HCT116 (cell line): Measurements from ENCODE around the gene TENM3. TPM values are rescaled to one million over a fixed set of nuclear protein-coding genes. Genes with fewer than 3 reads are reported as not detected.

Source experiments
- ATAC-seq: fragments of 200-7000 bp; cut with Tn5 transposase; 2 replicates; pipeline ENCODE4 v1.9.1; 2020; ENCODE audit warnings: mild to moderate bottlenecking, moderate library complexity
- BruUV-seq: library from RNA; stranded (reverse); fragments of 400-500 nt; replicated peaks from 2 replicates; lab custom pipeline; 2021; lab: Mats Ljungman, UMichigan
- CTCF ChIA-PET: fragments of 300-600 bp; sonication (Branson Sonifier 250); formaldehyde crosslinking; loops from one replicate; lab custom pipeline; 2021; ENCODE audit warnings: antibody characterized with exemption; lab: Charles Lee
- POLR2A ChIA-PET: fragments of 300-600, 350-600 bp; sonication (Branson Sonifier 250); formaldehyde crosslinking; loops from one replicate; lab custom pipeline; 2021; ENCODE audit warnings: antibody characterized with exemption; lab: Charles Lee
- RAD21 ChIA-PET, 2 experiments: fragments of 300-600 bp; sonication (Branson Sonifier 250); formaldehyde crosslinking; loops; one replicate each; lab custom pipeline; 2023; ENCODE audit warnings: low total read pairs in 2 of 2; ENCODE audit not compliant: uncharacterized antibody in 2 of 2, unreplicated experiment in 2 of 2, low non-redundant PET in 1 of 2; lab: Charles Lee
- DNase-seq: peaks from one replicate; pipeline ENCODE4 v3.0.0-alpha.2; 2010; ENCODE audit warnings: low read depth, low spot score
- H2AFZ ChIP-seq: fragments of 200-600 bp; shearing (Covaris generic), sonication (generic); 2 replicates; pipeline ENCODE4 v1.6.1; 2017; ENCODE audit warnings: low read depth, mixed run types, mixed read lengths, antibody characterized with exemption, low read length; ENCODE audit not compliant: poor library complexity, severe bottlenecking
- H3K27ac ChIP-seq: 2 replicates; pipeline ENCODE4 v1.5.1; 2012; ENCODE audit warnings: low read depth, low read length
- H3K27me3 ChIP-seq: fragments of 200-600 bp; sonication (generic); 2 replicates; pipeline ENCODE4 v1.6.1; 2016; ENCODE audit warnings: mixed run types, low read length, mixed read lengths; ENCODE audit not compliant: insufficient read depth
- H3K36me3 ChIP-seq, 2 experiments: fragments of 200-500 bp in 1 of 2; fragments of 200-600 bp in 1 of 2; sonication (Bioruptor generic) in 1 of 2; sonication (generic) in 1 of 2; 2 replicates each; pipeline versions ENCODE4 v1.5.1 to v1.6.1; 2014 to 2016; ENCODE audit warnings: low read length in 2 of 2, inconsistent platforms in 1 of 2, mixed read lengths in 1 of 2, mixed run types in 1 of 2; ENCODE audit not compliant: insufficient read depth in 2 of 2, control insufficient read depth in 1 of 2
- H3K4me1 ChIP-seq, 2 experiments: fragments of 200-600 bp in 1 of 2; sonication (generic) in 1 of 2; 2 replicates each; pipeline versions ENCODE4 v1.5.1 to v1.6.1; 2012 to 2017; ENCODE audit warnings: low read length in 2 of 2, inconsistent platforms in 1 of 2, mild to moderate bottlenecking in 1 of 2, mixed read lengths in 1 of 2, mixed run types in 1 of 2, moderate library complexity in 1 of 2; ENCODE audit not compliant: insufficient read depth in 2 of 2, control insufficient read depth in 1 of 2
- H3K4me2 ChIP-seq: fragments of 200-600 bp; sonication (generic); 2 replicates; pipeline ENCODE4 v1.6.1; 2017; ENCODE audit warnings: mixed run types, low read length, mixed read lengths
- H3K4me3 ChIP-seq, 2 experiments: fragments of 200-600 bp in 1 of 2; sonication (generic) in 1 of 2; replicated peaks in 1 of 2; 2 replicates each; pipeline ENCODE4 v1.5.1; 2011 to 2016; ENCODE audit warnings: low read length in 2 of 2, control low read depth in 1 of 2, low read depth in 1 of 2, mild to moderate bottlenecking in 1 of 2, mixed read lengths in 1 of 2, mixed run types in 1 of 2
- H3K79me2 ChIP-seq: fragments of 200-600 bp; sonication (generic); 2 replicates; pipeline ENCODE4 v1.6.1; 2017; ENCODE audit warnings: mild to moderate bottlenecking, mixed run types, low read length, moderate library complexity, mixed read lengths; ENCODE audit not compliant: insufficient read depth
- H3K9ac ChIP-seq: fragments of 200-600 bp; sonication (generic); 2 replicates; pipeline ENCODE4 v1.6.1; 2016; ENCODE audit warnings: low read length, mixed read lengths
- H3K9me2 ChIP-seq: fragments of 200-600 bp; sonication (generic), shearing (Covaris generic); 2 replicates; pipeline ENCODE4 v1.6.1; 2017; ENCODE audit warnings: mixed run types, mild to moderate bottlenecking, moderate library complexity; ENCODE audit not compliant: insufficient read depth
- H3K9me3 ChIP-seq, 2 experiments: fragments of 200-500 bp in 1 of 2; fragments of 200-600 bp in 1 of 2; sonication (Bioruptor generic) in 1 of 2; sonication (generic) in 1 of 2; 2 replicates each; pipeline ENCODE4 v1.6.1; 2014 to 2017; ENCODE audit warnings: low read length in 2 of 2, mixed read lengths in 2 of 2, inconsistent platforms in 1 of 2, low read depth in 1 of 2, mild to moderate bottlenecking in 1 of 2, mixed run types in 1 of 2, moderate library complexity in 1 of 2; ENCODE audit not compliant: control insufficient read depth in 1 of 2, insufficient read depth in 1 of 2
- H4K20me1 ChIP-seq: fragments of 200-600 bp; sonication (generic), shearing (Covaris generic); 2 replicates; pipeline ENCODE4 v1.6.1; 2017; ENCODE audit warnings: mixed run types, mild to moderate bottlenecking, moderate library complexity; ENCODE audit not compliant: insufficient read depth
- CBX3 ChIP-seq: IDR thresholded peaks from 2 replicates; pipeline ENCODE4 v1.6.1; 2012; ENCODE audit warnings: low read depth
- EGR1 ChIP-seq: IDR thresholded peaks from 2 replicates; pipeline ENCODE4 v1.6.1; 2012; ENCODE audit warnings: low read depth
- ELF1 ChIP-seq: IDR thresholded peaks from 2 replicates; pipeline ENCODE4 v1.6.1; 2012; ENCODE audit warnings: low read depth, borderline replicate concordance
- EZH2 ChIP-seq: fragments of 200-600 bp; sonication (generic); IDR thresholded peaks from 2 replicates; pipeline ENCODE4 v1.6.1; 2017; ENCODE audit warnings: antibody characterized with exemption, mixed run types
- EZH2phosphoT487 ChIP-seq: fragments of 200-600 bp; IDR thresholded peaks from 2 replicates; pipeline ENCODE4 v1.6.1; 2018; ENCODE audit warnings: antibody characterized with exemption, borderline replicate concordance
- FOSL1 ChIP-seq: IDR thresholded peaks from 2 replicates; pipeline ENCODE4 v1.6.1; 2012; ENCODE audit warnings: low read depth
- JUND ChIP-seq: IDR thresholded peaks from 2 replicates; pipeline ENCODE4 v1.6.1; 2012
- POLR2A ChIP-seq: IDR thresholded peaks from 2 replicates; pipeline ENCODE4 v1.7.0; 2011; ENCODE audit warnings: borderline replicate concordance; ENCODE audit not compliant: insufficient read depth, insufficient read length; ENCODE audit errors: extremely low read depth
- POLR2AphosphoS5 ChIP-seq: IDR thresholded peaks from 2 replicates; pipeline ENCODE4 v1.6.1; 2011; ENCODE audit warnings: mild to moderate bottlenecking, low read depth, low read length, moderate library complexity
- SIN3A ChIP-seq: IDR thresholded peaks from 2 replicates; pipeline ENCODE4 v1.6.1; 2012; ENCODE audit warnings: low read depth
- SP1 ChIP-seq: IDR thresholded peaks from 2 replicates; pipeline ENCODE4 v1.6.1; 2012; ENCODE audit warnings: low read depth
- YY1 ChIP-seq: IDR thresholded peaks from 2 replicates; pipeline ENCODE4 v1.6.1; 2011; ENCODE audit warnings: low read length, low read depth, moderate library complexity, mild to moderate bottlenecking; ENCODE audit not compliant: insufficient replicate concordance; ENCODE audit errors: extremely low read depth
- ZFX ChIP-seq: fragments of 450-650 bp; IDR thresholded peaks from 2 replicates; pipeline ENCODE4 v1.6.1; 2017
- ZNF274 ChIP-seq: fragments of 200-500 bp; sonication (Bioruptor generic); IDR thresholded peaks from 2 replicates; pipeline ENCODE4 v1.6.1; 2014; ENCODE audit warnings: mild to moderate bottlenecking, low read depth, low read length, inconsistent platforms
- intact Hi-C: fragments of 100-400 bp; cut with micrococcal nuclease; formaldehyde crosslinking; loops from 2 replicates; pipeline ENCODE4 v1.10.0; 2022
- total RNA-seq: library from RNA; stranded (reverse); gene quantifications from one replicate; pipeline ENCODE4 v1.2.1, GENCODE V29; 2021; ENCODE audit not compliant: unreplicated experiment
- TF ChIP-seq, protein P1 (sequence below): IDR thresholded peaks from 2 replicates; pipeline ENCODE4 v1.6.1; 2012; ENCODE audit warnings: low read depth
- TF ChIP-seq, protein P2 (sequence below), 3 experiments: fragments of 200-600 bp in 1 of 3; sonication (generic) in 1 of 3; IDR thresholded peaks in 2 of 3; conservative IDR thresholded peaks in 1 of 3; 2 replicates each; pipeline ENCODE4 v1.5.1; 2012 to 2017; ENCODE audit warnings: low read depth in 2 of 3, low read length in 2 of 3, antibody characterized with exemption in 1 of 3, borderline replicate concordance in 1 of 3, control low read depth in 1 of 3, mild to moderate bottlenecking in 1 of 3, mixed read lengths in 1 of 3, mixed run types in 1 of 3, moderate library complexity in 1 of 3; ENCODE audit not compliant: insufficient read depth in 1 of 3
- TF ChIP-seq, protein P3 (sequence below): IDR thresholded peaks from 2 replicates; pipeline ENCODE4 v1.6.1; 2012

The TENM3 gene
- total RNA-seq, 1 experiment from 2014 or later: 0.54 TPM

DNA sequence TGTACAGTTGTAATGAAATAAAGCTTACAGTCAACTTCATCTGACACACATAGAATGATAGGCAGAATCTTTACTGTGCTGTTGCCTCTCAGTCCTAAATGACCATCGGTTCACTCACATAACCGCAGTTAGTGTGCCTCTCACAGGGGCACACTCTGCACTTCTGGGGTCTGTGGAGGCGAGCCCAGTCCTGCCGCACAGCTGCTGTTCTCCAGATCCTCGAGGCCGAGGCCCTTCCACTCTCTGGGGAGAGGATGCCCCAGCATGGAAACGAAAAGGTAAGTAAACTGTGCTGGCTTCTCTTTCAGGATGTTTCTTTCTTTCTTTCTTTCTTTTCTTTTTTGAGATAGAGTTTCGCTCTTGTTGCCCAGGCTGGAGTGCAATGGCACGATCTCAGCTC, 586.0 kb downstream of the TENM3 start:
- H3K27ac ChIP-seq: no peak overlapping the region
- H3K4me2 ChIP-seq: no peak overlapping the region
- TF ChIP-seq SIN3A (no peak), POLR2A (no peak), EZH2 (no peak), EZH2phosphoT487 (no peak)
- TF ChIP-seq, protein P1, sequence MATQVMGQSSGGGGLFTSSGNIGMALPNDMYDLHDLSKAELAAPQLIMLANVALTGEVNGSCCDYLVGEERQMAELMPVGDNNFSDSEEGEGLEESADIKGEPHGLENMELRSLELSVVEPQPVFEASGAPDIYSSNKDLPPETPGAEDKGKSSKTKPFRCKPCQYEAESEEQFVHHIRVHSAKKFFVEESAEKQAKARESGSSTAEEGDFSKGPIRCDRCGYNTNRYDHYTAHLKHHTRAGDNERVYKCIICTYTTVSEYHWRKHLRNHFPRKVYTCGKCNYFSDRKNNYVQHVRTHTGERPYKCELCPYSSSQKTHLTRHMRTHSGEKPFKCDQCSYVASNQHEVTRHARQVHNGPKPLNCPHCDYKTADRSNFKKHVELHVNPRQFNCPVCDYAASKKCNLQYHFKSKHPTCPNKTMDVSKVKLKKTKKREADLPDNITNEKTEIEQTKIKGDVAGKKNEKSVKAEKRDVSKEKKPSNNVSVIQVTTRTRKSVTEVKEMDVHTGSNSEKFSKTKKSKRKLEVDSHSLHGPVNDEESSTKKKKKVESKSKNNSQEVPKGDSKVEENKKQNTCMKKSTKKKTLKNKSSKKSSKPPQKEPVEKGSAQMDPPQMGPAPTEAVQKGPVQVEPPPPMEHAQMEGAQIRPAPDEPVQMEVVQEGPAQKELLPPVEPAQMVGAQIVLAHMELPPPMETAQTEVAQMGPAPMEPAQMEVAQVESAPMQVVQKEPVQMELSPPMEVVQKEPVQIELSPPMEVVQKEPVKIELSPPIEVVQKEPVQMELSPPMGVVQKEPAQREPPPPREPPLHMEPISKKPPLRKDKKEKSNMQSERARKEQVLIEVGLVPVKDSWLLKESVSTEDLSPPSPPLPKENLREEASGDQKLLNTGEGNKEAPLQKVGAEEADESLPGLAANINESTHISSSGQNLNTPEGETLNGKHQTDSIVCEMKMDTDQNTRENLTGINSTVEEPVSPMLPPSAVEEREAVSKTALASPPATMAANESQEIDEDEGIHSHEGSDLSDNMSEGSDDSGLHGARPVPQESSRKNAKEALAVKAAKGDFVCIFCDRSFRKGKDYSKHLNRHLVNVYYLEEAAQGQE: no peak
- POLR2A ChIA-PET: no interaction called here
- no peaks in the 10 kb centered on the region for H3K4me1 ChIP-seq
- peaks cover 10% of the 10 kb centered on the region; the same call in 1 of the 2 replicates for H3K27me3 ChIP-seq
- ATAC-seq (no peak), DNase-seq (no peak)
- CTCF ChIA-PET: no interaction called here
- no peaks in the 10 kb centered on the region for H3K36me3 ChIP-seq
- intact Hi-C loops: no loop called here
- H3K9me2 ChIP-seq: no peaks in the 10 kb centered on the region
- RAD21 ChIA-PET: no interaction called here
- no peak overlapping the region for H2AFZ ChIP-seq
- no peak overlapping the region for H3K9ac ChIP-seq
- H4K20me1 ChIP-seq: no peaks in the 10 kb centered on the region
- H3K4me3 ChIP-seq: no peak overlapping the region
- no TSS peak for BruUV-seq
- no peaks in the 10 kb centered on the region for H3K79me2 ChIP-seq
- H3K9me3 ChIP-seq: no peaks in the 10 kb centered on the region

DNA sequence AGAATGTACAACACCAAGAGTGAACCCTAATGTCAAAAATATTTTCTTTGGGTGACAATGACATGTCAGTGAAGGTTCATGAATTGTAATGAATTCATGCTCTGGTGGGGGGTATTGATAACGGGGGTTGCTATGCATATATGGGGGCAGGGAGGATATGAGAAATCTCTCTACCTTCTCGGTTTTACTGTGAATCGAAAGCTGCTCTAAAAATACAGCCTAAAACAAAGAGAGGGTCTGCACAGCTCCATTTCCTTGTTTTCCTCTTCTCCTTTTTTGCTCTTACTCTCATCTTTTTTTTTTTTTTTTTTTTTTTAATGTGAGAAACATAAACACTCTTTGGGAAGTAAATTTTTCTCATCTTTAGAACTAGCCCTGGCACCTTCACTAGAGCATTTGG, 588.2 kb downstream of the TENM3 start:
- H3K9ac ChIP-seq: no peak overlapping the region
- no peak overlapping the region for H3K4me3 ChIP-seq
- H3K9me3 ChIP-seq: no peaks in the 10 kb centered on the region
- ChIA-PET CTCF (no interaction called here), RAD21 (no interaction called here), POLR2A (no interaction called here)
- H3K27me3 ChIP-seq: peaks cover 10% of the 10 kb centered on the region; the same call in 1 of the 2 replicates
- no peak overlapping the region for H3K27ac ChIP-seq
- intact Hi-C loops: no loop called here
- DNase-seq (no peak), ATAC-seq (no peak)
- no peaks in the 10 kb centered on the region for H3K4me1 ChIP-seq
- H3K36me3 ChIP-seq: no peaks in the 10 kb centered on the region
- TF ChIP-seq ELF1 (no peak), POLR2A (no peak), EGR1 (no peak), SP1 (no peak), POLR2AphosphoS5 (no peak), EZH2phosphoT487 (no peak), EZH2 (no peak), SIN3A (no peak), YY1 (no peak), JUND (no peak), ZFX (no peak), CBX3 (no peak), ZNF274 (no peak), FOSL1 (no peak)
- TF ChIP-seq, protein P2, sequence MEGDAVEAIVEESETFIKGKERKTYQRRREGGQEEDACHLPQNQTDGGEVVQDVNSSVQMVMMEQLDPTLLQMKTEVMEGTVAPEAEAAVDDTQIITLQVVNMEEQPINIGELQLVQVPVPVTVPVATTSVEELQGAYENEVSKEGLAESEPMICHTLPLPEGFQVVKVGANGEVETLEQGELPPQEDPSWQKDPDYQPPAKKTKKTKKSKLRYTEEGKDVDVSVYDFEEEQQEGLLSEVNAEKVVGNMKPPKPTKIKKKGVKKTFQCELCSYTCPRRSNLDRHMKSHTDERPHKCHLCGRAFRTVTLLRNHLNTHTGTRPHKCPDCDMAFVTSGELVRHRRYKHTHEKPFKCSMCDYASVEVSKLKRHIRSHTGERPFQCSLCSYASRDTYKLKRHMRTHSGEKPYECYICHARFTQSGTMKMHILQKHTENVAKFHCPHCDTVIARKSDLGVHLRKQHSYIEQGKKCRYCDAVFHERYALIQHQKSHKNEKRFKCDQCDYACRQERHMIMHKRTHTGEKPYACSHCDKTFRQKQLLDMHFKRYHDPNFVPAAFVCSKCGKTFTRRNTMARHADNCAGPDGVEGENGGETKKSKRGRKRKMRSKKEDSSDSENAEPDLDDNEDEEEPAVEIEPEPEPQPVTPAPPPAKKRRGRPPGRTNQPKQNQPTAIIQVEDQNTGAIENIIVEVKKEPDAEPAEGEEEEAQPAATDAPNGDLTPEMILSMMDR (IDR thresholded peaks at IDR 0.05 in 2 of 3, conservative IDR thresholded peaks at IDR 0.05 in 1 of 3; ENCODE audit: borderline replicate concordance in 1 of 3, insufficient read depth in 1 of 3, low read depth in 2 of 3, low read length in 2 of 3): no peak
- TF ChIP-seq, protein P3, sequence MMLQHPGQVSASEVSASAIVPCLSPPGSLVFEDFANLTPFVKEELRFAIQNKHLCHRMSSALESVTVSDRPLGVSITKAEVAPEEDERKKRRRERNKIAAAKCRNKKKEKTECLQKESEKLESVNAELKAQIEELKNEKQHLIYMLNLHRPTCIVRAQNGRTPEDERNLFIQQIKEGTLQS: no peak
- H2AFZ ChIP-seq: no peak overlapping the region
- H3K79me2 ChIP-seq: no peaks in the 10 kb centered on the region
- H3K4me2 ChIP-seq: no peak overlapping the region
- BruUV-seq: no TSS peak
- no peaks in the 10 kb centered on the region for H3K9me2 ChIP-seq
- no peaks in the 10 kb centered on the region for H4K20me1 ChIP-seq
